Stimulated activated naive CD4-positive, alpha-beta T cell treated with Interleukin-2 at 50 U/mL for 16 hours (primary cell): Measurements from ENCODE around the gene CD109.
"Not testable (repeated sequence)": the region's sequence is repeated elsewhere in the genome, so short reads cannot be mapped to it uniquely, and the experiment has no call there.

Source experiments
- DNase-seq: peaks from one replicate; lab custom pipeline; 2025; lab: John Stamatoyannopoulos, UW

Gene CD109

GRCh38 chr6:73791336-73791735 lies 95.3 kb downstream of the CD109 start:
- DNase-seq, result no peak

DNA sequence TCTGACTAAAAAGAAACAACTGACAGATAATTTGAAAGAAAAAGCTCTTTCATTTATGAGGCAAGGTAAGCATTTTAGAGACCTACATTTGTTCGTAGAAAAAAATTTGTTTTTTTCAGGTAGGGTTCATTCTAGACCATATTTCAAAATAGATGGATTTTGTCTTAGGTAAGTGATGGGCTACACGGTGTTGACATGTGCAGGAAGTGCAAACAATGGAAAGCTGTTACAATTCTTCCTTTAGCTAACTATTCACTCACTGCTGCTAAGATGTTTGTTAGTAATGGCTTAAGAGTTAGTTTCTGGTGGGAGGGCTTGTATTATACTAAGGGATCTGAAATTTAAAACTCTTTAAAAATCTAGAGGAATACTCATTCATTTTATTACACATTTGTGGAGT lies 96.7 kb downstream of the CD109 start:
- DNase-seq, result no peak

DNA sequence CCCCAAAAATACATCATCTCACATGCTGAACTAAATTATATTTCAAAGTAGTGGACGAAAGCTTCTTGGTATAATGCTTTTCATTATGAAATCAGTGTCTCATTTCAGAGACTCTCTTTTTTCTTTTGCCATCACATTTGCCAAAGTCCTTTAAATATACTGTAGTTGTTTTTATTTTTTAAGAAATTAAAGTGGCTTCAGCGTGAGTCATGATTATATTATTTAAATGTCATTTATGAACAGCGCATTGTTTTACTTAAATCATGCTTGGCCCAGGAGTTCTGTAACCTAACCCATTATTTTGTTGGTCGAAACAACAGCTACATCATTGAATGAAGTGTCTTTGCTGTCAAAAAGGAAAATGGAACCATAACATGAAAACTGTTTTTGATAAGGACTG lies 100.9 kb downstream of the CD109 start:
- no peak for DNase-seq

GRCh38 chr6:73797861-73798260 lies 101.9 kb downstream of the CD109 start:
- DNase-seq, result no peak

- DNase-seq, result no peak
Measured at GRCh38 chr6:73798592-73798991, 102.6 kb downstream of the CD109 start.

DNA sequence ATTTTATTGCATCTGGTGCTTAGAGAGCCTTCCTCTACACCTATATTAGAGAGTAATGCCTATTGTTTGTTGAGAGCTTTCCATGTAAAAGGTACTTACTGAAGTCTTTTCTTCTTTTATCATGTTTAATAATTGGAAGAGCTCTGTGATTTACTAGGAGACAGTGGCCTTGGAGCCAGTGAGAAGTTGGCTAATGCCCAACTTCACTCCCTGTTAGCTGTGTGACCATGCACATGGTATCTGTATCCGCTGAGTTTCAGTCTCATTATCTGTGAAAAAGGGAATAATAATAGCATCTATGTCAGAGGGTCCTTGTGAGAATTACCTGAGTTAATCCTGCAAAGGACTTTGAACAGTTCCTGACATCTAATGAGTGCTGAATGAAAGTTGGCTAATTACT lies 105.0 kb downstream of the CD109 start:
- no peak for DNase-seq

DNA sequence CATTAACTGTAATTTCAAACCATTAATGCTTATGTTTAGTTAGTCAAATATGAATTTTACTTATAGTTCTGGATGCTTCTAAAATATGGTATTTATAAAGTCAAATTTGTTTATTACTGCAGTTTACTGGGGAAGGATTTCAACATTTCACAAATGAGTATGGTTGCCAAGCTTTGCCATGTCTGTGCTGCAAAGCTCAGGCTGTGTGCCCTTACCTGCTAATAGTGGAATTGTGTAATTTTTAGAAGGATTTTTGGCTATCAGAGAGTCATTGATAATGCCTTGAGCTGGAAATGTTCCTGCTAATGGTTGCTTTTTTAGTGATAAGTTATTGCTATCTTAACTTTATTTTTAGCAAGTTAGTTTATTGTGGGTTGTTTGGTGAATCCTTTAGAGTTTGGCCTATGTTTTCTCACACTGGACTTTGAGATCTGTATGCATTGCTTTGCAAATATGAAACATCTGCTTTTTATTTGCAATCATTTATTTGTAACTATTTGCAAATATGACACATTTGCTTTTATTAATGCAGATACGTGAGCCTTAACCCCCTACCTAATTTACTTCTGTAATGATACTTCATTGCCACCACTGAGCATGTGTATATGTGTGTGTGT lies 105.8 kb downstream of the CD109 start:
- DNase-seq, result no peak

GRCh38 chr6:73802366-73802765 lies 106.4 kb downstream of the CD109 start:
- DNase-seq, result no peak

- DNase-seq, result no peak
Measured at GRCh38 chr6:73803562-73804241, 107.7 kb downstream of the CD109 start.

- DNase-seq, result not testable (repeated sequence)
Measured at GRCh38 chr6:73805221-73805620, 109.2 kb downstream of the CD109 start.

- not testable (repeated sequence) for DNase-seq
Measured at GRCh38 chr6:73805982-73806381, 110.0 kb downstream of the CD109 start.

- no peak for DNase-seq
Measured at GRCh38 chr6:73811706-73812105, 115.7 kb downstream of the CD109 start.

DNA sequence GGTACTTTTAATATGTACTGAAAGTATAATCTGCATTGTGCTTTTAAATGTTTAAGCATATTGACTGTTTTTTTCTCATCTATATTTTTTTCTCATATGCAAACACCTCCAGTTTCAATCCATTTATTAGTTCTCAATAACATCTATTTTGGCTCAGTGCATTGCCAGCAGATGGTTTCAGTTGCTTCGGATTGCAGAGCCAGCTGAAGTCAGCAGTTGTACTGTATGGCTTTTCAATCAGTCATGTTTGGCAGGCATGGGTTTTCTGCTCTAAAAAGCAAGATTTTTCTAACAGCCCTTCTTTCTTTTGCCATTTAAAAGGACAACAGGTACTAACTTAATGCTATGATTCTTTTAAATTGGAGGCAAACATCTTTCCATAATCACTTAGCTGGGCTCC lies 121.2 kb downstream of the CD109 start:
- no peak for DNase-seq

GRCh38 chr6:73823046-73823735 lies 127.2 kb downstream of the CD109 start:
- no peak for DNase-seq

GRCh38 chr6:73823832-73824231 lies 127.8 kb downstream of the CD109 start:
- no peak for DNase-seq

- DNase-seq, result no peak
Measured at GRCh38 chr6:73826571-73826970, 130.6 kb downstream of the CD109 start.

DNA sequence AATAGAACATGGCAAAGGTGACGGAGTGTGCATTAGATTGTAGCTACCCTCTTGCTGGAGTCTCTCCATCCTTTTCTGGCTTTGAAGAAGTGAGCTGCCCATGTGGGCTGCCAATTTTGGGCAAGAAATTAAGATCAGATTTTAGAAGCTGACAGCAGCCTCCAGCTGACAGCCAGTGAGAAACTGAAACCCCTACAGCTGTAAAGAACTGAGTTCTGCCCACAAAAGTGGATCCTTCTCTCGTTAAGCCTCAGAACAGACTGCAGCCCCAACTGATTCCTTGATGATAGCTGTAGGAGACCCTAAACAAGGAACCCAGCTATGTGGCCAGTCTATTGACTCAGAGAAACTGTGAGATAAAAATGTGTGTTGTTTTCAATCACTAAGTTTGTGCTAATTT lies 134.1 kb downstream of the CD109 start:
- no peak for DNase-seq

- no peak for DNase-seq
Measured at GRCh38 chr6:73832313-73832712, 136.3 kb downstream of the CD109 start.

DNA sequence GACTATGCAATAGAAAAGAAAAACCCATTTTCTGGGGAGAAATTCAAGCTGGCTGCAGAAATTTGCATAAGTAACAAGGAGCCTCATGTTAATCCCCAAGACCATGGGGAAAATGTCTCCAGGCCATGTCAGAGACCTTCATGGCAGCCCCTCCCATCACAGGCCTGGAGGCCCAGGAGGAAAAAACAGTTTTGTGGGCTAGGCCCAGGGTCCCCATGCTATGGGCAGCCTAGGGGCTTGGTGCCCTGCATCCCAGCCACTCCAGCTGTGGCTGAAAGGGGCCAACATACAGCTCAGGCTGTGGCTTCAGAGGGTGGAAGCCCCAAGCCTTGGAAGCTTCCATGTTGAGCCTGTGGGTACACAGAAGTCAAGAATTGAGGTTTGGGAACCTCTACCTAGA lies 148.7 kb downstream of the CD109 start:
- not testable (repeated sequence) for DNase-seq

DNA sequence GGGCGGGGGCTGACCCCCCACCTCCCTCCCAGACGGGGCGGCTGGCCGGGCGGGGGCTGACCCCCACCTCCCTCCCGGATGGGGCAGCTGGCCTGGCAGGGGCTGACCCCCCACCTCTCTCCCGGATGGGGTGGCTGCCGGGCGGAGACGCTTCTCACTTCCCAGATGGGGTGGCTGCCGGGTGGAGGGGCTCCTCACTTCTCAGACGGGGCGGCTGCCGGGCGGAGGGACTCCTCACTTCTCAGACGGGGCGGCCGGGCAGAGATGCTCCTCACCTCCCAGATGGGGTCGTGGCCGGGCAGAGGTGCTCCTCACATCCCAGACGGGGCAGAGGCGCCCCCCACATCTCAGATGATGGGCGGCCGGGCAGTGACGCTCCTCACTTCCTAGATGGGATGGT lies 155.0 kb downstream of the CD109 start:
- DNase-seq, result not testable (repeated sequence)

- no peak for DNase-seq
Measured at GRCh38 chr6:73854998-73855718, 159.2 kb downstream of the CD109 start.

DNA sequence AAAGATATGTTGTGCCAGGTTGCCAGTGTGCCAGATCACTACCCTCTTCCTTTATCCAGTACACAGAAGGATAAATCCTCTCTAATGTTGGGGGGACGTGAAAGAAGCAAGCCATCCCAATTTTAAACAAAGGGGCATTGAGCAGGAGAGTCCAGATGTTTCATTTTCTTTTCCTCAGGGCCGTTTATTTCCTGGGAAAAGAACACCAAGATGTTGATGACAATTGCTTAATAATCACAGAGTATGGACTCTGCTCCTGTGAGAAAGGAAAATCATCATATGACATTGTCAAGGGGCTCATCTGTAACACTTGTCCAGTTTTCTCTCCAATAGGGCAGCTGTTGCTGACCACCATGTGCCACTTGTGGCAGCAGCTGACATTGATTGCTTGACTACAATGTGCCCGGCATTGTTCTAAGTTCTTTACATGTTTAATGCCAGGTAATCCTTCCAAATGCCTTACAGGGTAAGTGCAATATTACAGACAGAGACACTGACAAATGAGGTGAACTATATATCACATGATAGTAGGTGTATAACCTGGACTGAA lies 161.4 kb downstream of the CD109 start:
- DNase-seq, result no peak
